Keratinocyte (primary cell): ENCODE results near the gene MDH2.
"Not testable (repeated sequence)": the region's sequence is repeated elsewhere in the genome, so short reads cannot be mapped to it uniquely, and the experiment has no call there.

Experiments
- EZH2 ChIP-seq: IDR thresholded peaks from one replicate; pipeline ENCODE4 v1.6.1; 2012; ENCODE audit warnings: inconsistent platforms, mild to moderate bottlenecking, low read length, moderate library complexity
- TF ChIP-seq, protein P1 (sequence below), 3 experiments: IDR thresholded peaks in 1 of 3; conservative IDR thresholded peaks in 1 of 3; optimal IDR thresholded peaks in 1 of 3; 2 replicates in 2 of 3; 3 replicates in 1 of 3; pipeline versions ENCODE3 to v1.5.1; 2011; ENCODE audit warnings: low read length in 3 of 3, mild to moderate bottlenecking in 3 of 3, moderate library complexity in 2 of 3, control low read depth in 1 of 3, inconsistent platforms in 1 of 3; ENCODE audit not compliant: insufficient read depth in 2 of 3; ENCODE audit errors: extremely low read depth in 1 of 3

DNA sequence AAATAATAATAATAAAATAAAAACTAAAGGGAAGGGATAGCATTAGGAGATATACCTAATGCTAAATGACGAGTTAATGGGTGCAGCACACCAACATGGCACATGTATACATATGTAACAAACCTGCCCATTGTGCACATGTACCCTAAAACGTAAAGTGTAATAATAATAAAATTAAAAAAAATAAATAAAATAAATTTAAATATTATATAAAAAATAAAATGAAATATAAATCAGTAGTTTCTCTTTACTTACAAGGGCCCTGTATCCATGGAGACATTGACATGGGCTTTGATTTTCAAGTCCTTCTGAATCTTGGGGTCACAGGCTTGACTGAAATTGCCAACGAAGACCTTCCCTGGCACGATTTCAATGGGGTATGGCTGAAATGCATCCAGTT lies 42.9 kb upstream of the MDH2 start:
- TF ChIP-seq, protein P1, sequence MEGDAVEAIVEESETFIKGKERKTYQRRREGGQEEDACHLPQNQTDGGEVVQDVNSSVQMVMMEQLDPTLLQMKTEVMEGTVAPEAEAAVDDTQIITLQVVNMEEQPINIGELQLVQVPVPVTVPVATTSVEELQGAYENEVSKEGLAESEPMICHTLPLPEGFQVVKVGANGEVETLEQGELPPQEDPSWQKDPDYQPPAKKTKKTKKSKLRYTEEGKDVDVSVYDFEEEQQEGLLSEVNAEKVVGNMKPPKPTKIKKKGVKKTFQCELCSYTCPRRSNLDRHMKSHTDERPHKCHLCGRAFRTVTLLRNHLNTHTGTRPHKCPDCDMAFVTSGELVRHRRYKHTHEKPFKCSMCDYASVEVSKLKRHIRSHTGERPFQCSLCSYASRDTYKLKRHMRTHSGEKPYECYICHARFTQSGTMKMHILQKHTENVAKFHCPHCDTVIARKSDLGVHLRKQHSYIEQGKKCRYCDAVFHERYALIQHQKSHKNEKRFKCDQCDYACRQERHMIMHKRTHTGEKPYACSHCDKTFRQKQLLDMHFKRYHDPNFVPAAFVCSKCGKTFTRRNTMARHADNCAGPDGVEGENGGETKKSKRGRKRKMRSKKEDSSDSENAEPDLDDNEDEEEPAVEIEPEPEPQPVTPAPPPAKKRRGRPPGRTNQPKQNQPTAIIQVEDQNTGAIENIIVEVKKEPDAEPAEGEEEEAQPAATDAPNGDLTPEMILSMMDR (optimal IDR thresholded peaks at IDR 0.05 in 1 of 3, IDR thresholded peaks at IDR 0.05 in 1 of 3, conservative IDR thresholded peaks at IDR 0.05 in 1 of 3; ENCODE audit: extremely low read depth in 1 of 3, insufficient read depth in 2 of 3, low read length in 3 of 3): not testable (repeated sequence)
- not testable (repeated sequence) for TF ChIP-seq EZH2
